CD4-positive, alpha-beta T cell (primary cell): ENCODE results near the gene GRM5. TPM values are rescaled to one million over a fixed set of nuclear protein-coding genes. Genes with fewer than 3 reads are reported as not detected.
"Not testable (repeated sequence)": the region's sequence is repeated elsewhere in the genome, so short reads cannot be mapped to it uniquely, and the experiment has no call there.

Source experiments
- ATAC-seq: fragments of 200-7000 bp; cut with Tn5 transposase; one replicate; pipeline ENCODE4 v1.10.0; 2022; ENCODE audit warnings: mild to moderate bottlenecking; ENCODE audit not compliant: poor library complexity
- CTCF ChIA-PET: fragments of 350-600 bp; sonication (Branson Sonifier 250); formaldehyde crosslinking; loops from one replicate; lab custom pipeline; 2021; ENCODE audit warnings: antibody characterized with exemption, inconsistent platforms; lab: Charles Lee
- POLR2A ChIA-PET: fragments of 350-600 bp; sonication (Branson Sonifier 250); formaldehyde crosslinking; loops from one replicate; lab custom pipeline; 2021; ENCODE audit warnings: antibody characterized with exemption, inconsistent platforms; lab: Charles Lee
- DNase-seq, 14 experiments: peaks; one replicate each; pipeline ENCODE4 v3.0.0-alpha.2; 2013 to 2020; ENCODE audit warnings: mixed read lengths in 2 of 14
- H3K27ac ChIP-seq, 2 donors: one replicate each; pipeline versions ENCODE4 v1.5.1 to v1.7.0; 2013; ENCODE audit warnings: low read length in 2 of 2, low read depth in 1 of 2, mild to moderate bottlenecking in 1 of 2
- H3K27me3 ChIP-seq, 2 experiments: 1 replicate in 1 of 2; 2 replicates in 1 of 2; pipeline versions ENCODE4 v1.6.1 to v1.7.0; 2013; ENCODE audit warnings: low read length in 2 of 2, control low read depth in 1 of 2, mild to moderate bottlenecking in 1 of 2, moderate library complexity in 1 of 2; ENCODE audit not compliant: insufficient read depth in 2 of 2, control insufficient read depth in 1 of 2
- H3K36me3 ChIP-seq: one replicate; pipeline ENCODE4 v1.6.1; 2013; ENCODE audit warnings: low read length, control low read depth; ENCODE audit not compliant: insufficient read depth
- H3K4me1 ChIP-seq: one replicate; pipeline ENCODE4 v1.6.1; 2013; ENCODE audit warnings: low read length, control low read depth; ENCODE audit not compliant: insufficient read depth
- H3K4me3 ChIP-seq: one replicate; pipeline ENCODE4 v1.5.1; 2013; ENCODE audit warnings: mild to moderate bottlenecking, low read length, moderate library complexity
- H3K9me3 ChIP-seq, 2 experiments: 1 replicate in 1 of 2; 2 replicates in 1 of 2; pipeline versions ENCODE4 v1.6.1 to v1.7.0; 2013; ENCODE audit warnings: low read length in 2 of 2, mild to moderate bottlenecking in 2 of 2, control low read depth in 1 of 2, moderate library complexity in 1 of 2; ENCODE audit not compliant: control insufficient read depth in 1 of 2, insufficient read depth in 1 of 2
- H3K27ac Mint-ChIP-seq: one replicate; pipeline ENCODE4 v1.8.0; 2020; ENCODE audit warnings: mixed read lengths
- H3K27me3 Mint-ChIP-seq: one replicate; pipeline ENCODE4 v1.8.0; 2021; ENCODE audit warnings: mixed read lengths
- H3K36me3 Mint-ChIP-seq: one replicate; pipeline ENCODE4 v1.8.0; 2021; ENCODE audit warnings: low read depth, mixed read lengths
- H3K4me1 Mint-ChIP-seq: one replicate; pipeline ENCODE4 v1.8.0; 2021; ENCODE audit warnings: low read depth, mixed read lengths
- H3K4me3 Mint-ChIP-seq: one replicate; pipeline ENCODE4 v1.8.0; 2020; ENCODE audit warnings: mild to moderate bottlenecking, mixed read lengths
- H3K9me3 Mint-ChIP-seq: one replicate; pipeline ENCODE4 v1.8.0; 2020; ENCODE audit warnings: mixed read lengths
- CTCF ChIP-seq: fragments of 200-600 bp; IDR thresholded peaks from one replicate; pipeline ENCODE4 v1.8.0; 2022; ENCODE audit warnings: antibody characterized with exemption, mild to moderate bottlenecking
- intact Hi-C, 2 experiments: fragments of 100-400 bp; cut with DNase I in 1 of 2; cut with micrococcal nuclease in 1 of 2; formaldehyde crosslinking; loops; one replicate each; pipeline versions ENCODE4 v1.15.1 to v1.9.0; 2023 to 2025; cut with DNase I, micrococcal nuclease
- polyA plus RNA-seq, 2 donors: library from polyadenylated mRNA; unstranded; fragments of 120-200 nt; gene quantifications; one replicate each; pipeline ENCODE4 v1.2.1, GENCODE V29; 2013
- total RNA-seq, 174 experiments: library from RNA in 2 of 174; stranded (reverse) in 2 of 174; gene quantifications; one replicate each; pipeline ENCODE4 v1.2.3 and lab custom pipeline; 2021 to 2026

The GRM5 gene
- total RNA-seq: not detected
- polyA plus RNA-seq (2013, experiment 1 of 2): not detected
- not detected for polyA plus RNA-seq (2013, experiment 2 of 2)
- 0 to 0.21 (median 0) reads per million in 172 experiments for total RNA-seq (lab: John Stamatoyannopoulos, UW)

GRCh38 chr11:89065651-89066201 lies at the start of gene GRM5:
Gene GRM5, minus strand, starts transcription at chr11:89065982. Its CDS starts 18,110 bp downstream, at chr11:89047872.
- intact Hi-C loops: not testable (repeated sequence)
- H3K27me3 Mint-ChIP-seq: peaks cover 64% of the 10 kb centered on the region

GRCh38 chr11:89097956-89098355 lies 32.2 kb upstream of the GRM5 start:
- H3K4me3 ChIP-seq, H3K9me3 Mint-ChIP-seq, H3K27me3 ChIP-seq, H3K27ac Mint-ChIP-seq, POLR2A ChIA-PET, H3K4me3 Mint-ChIP-seq, CTCF ChIA-PET, intact Hi-C loops, H3K9me3 ChIP-seq, H3K27me3 Mint-ChIP-seq, H3K36me3 ChIP-seq, H3K27ac ChIP-seq, H3K36me3 Mint-ChIP-seq, H3K4me1 Mint-ChIP-seq, H3K4me1 ChIP-seq: not testable (repeated sequence)
- DNase-seq: peak in 3 of 14 experiments; percentile 2 to 11 (median 4)
- peak; percentile 57 for ATAC-seq
- TF ChIP-seq CTCF: peak; percentile 62

More at GRCh38 chr11:89065651-89066201, at the start of gene GRM5:
- POLR2A ChIA-PET, DNase-seq, ATAC-seq, H3K36me3 ChIP-seq, H3K27ac ChIP-seq, H3K4me3 Mint-ChIP-seq, H3K27ac Mint-ChIP-seq, H3K9me3 Mint-ChIP-seq, H3K4me1 ChIP-seq, H3K36me3 Mint-ChIP-seq, CTCF ChIA-PET, H3K9me3 ChIP-seq, H3K4me3 ChIP-seq: not testable (repeated sequence)
- H3K4me1 Mint-ChIP-seq: peaks cover 13% of the 10 kb centered on the region
- H3K27me3 ChIP-seq: peaks cover 7 to 23% of the 10 kb centered on the region in 2 experiments

- CTCF ChIA-PET, H3K4me3 Mint-ChIP-seq, H3K36me3 ChIP-seq, H3K27me3 ChIP-seq, H3K4me1 ChIP-seq, H3K27me3 Mint-ChIP-seq, H3K9me3 ChIP-seq, POLR2A ChIA-PET, DNase-seq, ATAC-seq, H3K9me3 Mint-ChIP-seq, intact Hi-C loops, H3K27ac ChIP-seq, H3K4me1 Mint-ChIP-seq, H3K36me3 Mint-ChIP-seq, H3K4me3 ChIP-seq, H3K27ac Mint-ChIP-seq: not testable (repeated sequence)
Observed at GRCh38 chr11:89093806-89094205, 28.0 kb upstream of the GRM5 start.

GRCh38 chr11:89084951-89085350 lies 19.2 kb upstream of the GRM5 start:
- H3K36me3 ChIP-seq, H3K27me3 Mint-ChIP-seq, intact Hi-C loops, H3K27me3 ChIP-seq, POLR2A ChIA-PET, ATAC-seq, H3K4me1 Mint-ChIP-seq, H3K4me1 ChIP-seq, H3K4me3 ChIP-seq, H3K36me3 Mint-ChIP-seq, H3K27ac Mint-ChIP-seq, H3K27ac ChIP-seq, CTCF ChIA-PET, DNase-seq, H3K9me3 ChIP-seq, H3K9me3 Mint-ChIP-seq, H3K4me3 Mint-ChIP-seq: not testable (repeated sequence)

- H3K27ac Mint-ChIP-seq, intact Hi-C loops, POLR2A ChIA-PET, H3K4me1 Mint-ChIP-seq, H3K9me3 ChIP-seq, H3K9me3 Mint-ChIP-seq, DNase-seq, CTCF ChIA-PET, H3K36me3 ChIP-seq, H3K27ac ChIP-seq, H3K36me3 Mint-ChIP-seq, H3K27me3 ChIP-seq, H3K4me3 ChIP-seq, ATAC-seq, H3K4me3 Mint-ChIP-seq, H3K4me1 ChIP-seq: not testable (repeated sequence)
- H3K27me3 Mint-ChIP-seq: peaks cover 21% of the 10 kb centered on the region
Observed at GRCh38 chr11:89070911-89071310, 5.1 kb upstream of the GRM5 start.
